SK-N-SH treated with all-trans-retinoic acid at 6 μM for 48 hours (cell line): ENCODE measurements around the gene AGAP1.

Source experiments
- ATAC-seq: fragments of 200-7000 bp; cut with Tn5 transposase; 3 replicates; pipeline ENCODE4 v1.9.1; 2020; ENCODE audit warnings: mild to moderate bottlenecking, moderate library complexity
- ARNTL ChIP-seq: fragments of 450-650 bp; formaldehyde crosslinking; IDR thresholded peaks from 2 replicates; pipeline ENCODE4 v1.5.0; 2020; ENCODE audit warnings: low read depth, mild to moderate bottlenecking, moderate library complexity, borderline replicate concordance
- BACH2 ChIP-seq: fragments of 250-450 bp; sonication (Bioruptor Pico); IDR thresholded peaks from 2 replicates; pipeline ENCODE4 v1.9.0; 2021; ENCODE audit warnings: mild to moderate bottlenecking, borderline replicate concordance
- CSDC2 ChIP-seq: fragments of 250-450 bp; sonication (Bioruptor Pico); IDR thresholded peaks from 2 replicates; pipeline ENCODE4 v1.5.0; 2020; ENCODE audit warnings: mild to moderate bottlenecking, moderate library complexity
- ESRRG ChIP-seq: fragments of 250-450 bp; sonication (Bioruptor Pico); IDR thresholded peaks from 2 replicates; pipeline ENCODE4 v1.6.1; 2021; ENCODE audit warnings: mild to moderate bottlenecking
- GLIS3 ChIP-seq: fragments of 250-450 bp; sonication (Bioruptor Pico); IDR thresholded peaks from 2 replicates; pipeline ENCODE4 v1.5.0; 2020; ENCODE audit warnings: mild to moderate bottlenecking, moderate library complexity
- ISL1 ChIP-seq: fragments of 250-450 bp; sonication (Bioruptor Pico); IDR thresholded peaks from 2 replicates; pipeline ENCODE4 v2.1.2; 2022; ENCODE audit warnings: mild to moderate bottlenecking, moderate library complexity
- OSR1 ChIP-seq: fragments of 250-450 bp; sonication (Bioruptor Pico); IDR thresholded peaks from 2 replicates; pipeline ENCODE4 v1.8.0; 2022; ENCODE audit warnings: moderate library complexity, mild to moderate bottlenecking, inconsistent platforms
- PPARA ChIP-seq: fragments of 250-450 bp; sonication (Bioruptor Pico); IDR thresholded peaks from 2 replicates; pipeline ENCODE4 v1.5.0; 2020; ENCODE audit warnings: mild to moderate bottlenecking, borderline replicate concordance
- RARB ChIP-seq: fragments of 250-450 bp; sonication (Bioruptor Pico); IDR thresholded peaks from 2 replicates; pipeline ENCODE4 v1.8.0; 2021; ENCODE audit warnings: mild to moderate bottlenecking, moderate library complexity
- TCF4 ChIP-seq: fragments of 250-450 bp; sonication (Bioruptor Pico); IDR thresholded peaks from 2 replicates; pipeline ENCODE4 v1.8.0; 2021; ENCODE audit warnings: mild to moderate bottlenecking, moderate library complexity, borderline replicate concordance
- TOX ChIP-seq: fragments of 250-450 bp; sonication (Bioruptor Pico); IDR thresholded peaks from 2 replicates; pipeline ENCODE4 v1.8.0; 2021; ENCODE audit warnings: mild to moderate bottlenecking, moderate library complexity, borderline replicate concordance
- ZFP3 ChIP-seq: fragments of 250-450 bp; sonication (Bioruptor Pico); IDR thresholded peaks from 2 replicates; pipeline ENCODE4 v1.5.0; 2020; ENCODE audit warnings: mild to moderate bottlenecking, moderate library complexity
- ZFP30 ChIP-seq: fragments of 450-650 bp; formaldehyde crosslinking; IDR thresholded peaks from 2 replicates; pipeline ENCODE4 v1.5.0; 2022; ENCODE audit warnings: mild to moderate bottlenecking, moderate library complexity
- ZNF565 ChIP-seq: fragments of 450-650 bp; formaldehyde crosslinking; conservative IDR thresholded peaks from 2 replicates; pipeline ENCODE4 v1.5.0; 2020; ENCODE audit warnings: low read depth, mild to moderate bottlenecking, moderate library complexity
- ZNF70 ChIP-seq: fragments of 450-650 bp; formaldehyde crosslinking; IDR thresholded peaks from 2 replicates; pipeline ENCODE4 v1.5.0; 2020; ENCODE audit warnings: mild to moderate bottlenecking, moderate library complexity
- ZNF8 ChIP-seq: fragments of 450-650 bp; formaldehyde crosslinking; IDR thresholded peaks from 2 replicates; pipeline ENCODE4 v1.5.0; 2020; ENCODE audit warnings: mild to moderate bottlenecking, moderate library complexity
- TF ChIP-seq, protein P1 (sequence below): fragments of 250-450 bp; sonication (Bioruptor Pico); IDR thresholded peaks from 2 replicates; pipeline ENCODE4 v1.8.0; 2021; ENCODE audit warnings: low read depth, mild to moderate bottlenecking, moderate library complexity, borderline replicate concordance
- TF ChIP-seq, protein P2 (sequence below): fragments of 250-450 bp; sonication (Bioruptor Pico); IDR thresholded peaks from 2 replicates; pipeline ENCODE4 v1.8.0; 2020; ENCODE audit warnings: mild to moderate bottlenecking, moderate library complexity, borderline replicate concordance
- TF ChIP-seq, protein P3 (sequence below): fragments of 250-450 bp; sonication (Bioruptor Pico); IDR thresholded peaks from 2 replicates; pipeline ENCODE4 v1.5.1; 2020; ENCODE audit warnings: low read depth, mild to moderate bottlenecking, moderate library complexity
- TF ChIP-seq, protein P4 (sequence below): fragments of 250-450 bp; sonication (Bioruptor Pico); IDR thresholded peaks from 2 replicates; pipeline ENCODE4 v1.5.0; 2020; ENCODE audit warnings: mild to moderate bottlenecking, moderate library complexity
- TF ChIP-seq, protein P5 (sequence below): fragments of 250-450 bp; sonication (Bioruptor Pico); IDR thresholded peaks from 2 replicates; pipeline ENCODE4 v1.5.1; 2021; ENCODE audit warnings: mild to moderate bottlenecking, moderate library complexity

AGAP1 gene

DNA sequence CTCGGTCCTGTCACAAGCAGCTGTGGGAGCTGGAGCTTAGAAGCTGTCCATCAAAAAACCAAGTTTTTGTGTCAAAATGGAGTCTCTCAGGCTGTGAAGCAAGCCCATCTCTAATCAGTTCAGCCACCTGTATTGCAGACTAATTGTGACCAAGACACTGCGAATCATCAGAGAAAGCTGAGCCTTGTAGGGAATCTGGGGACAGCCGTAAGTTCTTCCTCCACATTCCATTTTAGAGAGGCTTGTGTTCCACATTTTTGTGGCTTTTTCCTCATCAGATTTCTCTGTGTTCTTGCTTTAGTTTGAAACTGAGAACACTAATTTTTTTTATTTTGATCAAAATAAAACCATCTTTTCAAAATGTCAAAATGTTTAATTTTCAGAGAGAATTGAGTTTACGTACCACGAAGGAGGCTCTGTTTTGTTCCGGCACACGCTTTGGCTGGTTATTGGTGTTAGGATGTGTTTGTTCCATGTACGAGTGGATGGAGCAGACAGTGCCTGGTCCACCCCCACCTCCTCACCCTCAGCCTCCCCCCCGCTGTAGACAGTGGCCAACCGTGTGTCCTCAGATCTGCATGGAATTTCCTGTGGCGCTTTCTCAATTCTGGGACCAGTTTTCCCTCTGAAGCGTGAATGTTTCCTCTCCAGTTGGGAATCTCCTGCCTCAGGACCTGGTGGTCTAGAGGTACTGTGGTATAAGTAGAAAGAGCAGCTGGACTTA, 140.8 kb downstream of the AGAP1 start:
- ATAC-seq = peak; percentile 65
- TF ChIP-seq ESRRG (CRISPR knock-in tag) (no peak), OSR1 (no peak), ZNF565 (CRISPR knock-in tag) (no peak), ZNF70 (CRISPR knock-in tag) (no peak), TOX (CRISPR knock-in tag) (no peak), BACH2 (no peak), ZFP3 (no peak), ZNF8 (no peak), PPARA (CRISPR knock-in tag) (no peak), ISL1 (no peak), RARB (no peak), ARNTL (CRISPR knock-in tag) (no peak), GLIS3 (CRISPR knock-in tag) (no peak), CSDC2 (CRISPR knock-in tag) (no peak)
- TF ChIP-seq, protein P1, sequence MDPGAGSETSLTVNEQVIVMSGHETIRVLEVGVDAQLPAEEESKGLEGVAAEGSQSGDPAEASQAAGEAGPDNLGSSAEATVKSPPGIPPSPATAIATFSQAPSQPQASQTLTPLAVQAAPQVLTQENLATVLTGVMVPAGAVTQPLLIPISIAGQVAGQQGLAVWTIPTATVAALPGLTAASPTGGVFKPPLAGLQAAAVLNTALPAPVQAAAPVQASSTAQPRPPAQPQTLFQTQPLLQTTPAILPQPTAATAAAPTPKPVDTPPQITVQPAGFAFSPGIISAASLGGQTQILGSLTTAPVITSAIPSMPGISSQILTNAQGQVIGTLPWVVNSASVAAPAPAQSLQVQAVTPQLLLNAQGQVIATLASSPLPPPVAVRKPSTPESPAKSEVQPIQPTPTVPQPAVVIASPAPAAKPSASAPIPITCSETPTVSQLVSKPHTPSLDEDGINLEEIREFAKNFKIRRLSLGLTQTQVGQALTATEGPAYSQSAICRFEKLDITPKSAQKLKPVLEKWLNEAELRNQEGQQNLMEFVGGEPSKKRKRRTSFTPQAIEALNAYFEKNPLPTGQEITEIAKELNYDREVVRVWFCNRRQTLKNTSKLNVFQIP (CRISPR knock-in tag) = no peak
- TF ChIP-seq, protein P2, sequence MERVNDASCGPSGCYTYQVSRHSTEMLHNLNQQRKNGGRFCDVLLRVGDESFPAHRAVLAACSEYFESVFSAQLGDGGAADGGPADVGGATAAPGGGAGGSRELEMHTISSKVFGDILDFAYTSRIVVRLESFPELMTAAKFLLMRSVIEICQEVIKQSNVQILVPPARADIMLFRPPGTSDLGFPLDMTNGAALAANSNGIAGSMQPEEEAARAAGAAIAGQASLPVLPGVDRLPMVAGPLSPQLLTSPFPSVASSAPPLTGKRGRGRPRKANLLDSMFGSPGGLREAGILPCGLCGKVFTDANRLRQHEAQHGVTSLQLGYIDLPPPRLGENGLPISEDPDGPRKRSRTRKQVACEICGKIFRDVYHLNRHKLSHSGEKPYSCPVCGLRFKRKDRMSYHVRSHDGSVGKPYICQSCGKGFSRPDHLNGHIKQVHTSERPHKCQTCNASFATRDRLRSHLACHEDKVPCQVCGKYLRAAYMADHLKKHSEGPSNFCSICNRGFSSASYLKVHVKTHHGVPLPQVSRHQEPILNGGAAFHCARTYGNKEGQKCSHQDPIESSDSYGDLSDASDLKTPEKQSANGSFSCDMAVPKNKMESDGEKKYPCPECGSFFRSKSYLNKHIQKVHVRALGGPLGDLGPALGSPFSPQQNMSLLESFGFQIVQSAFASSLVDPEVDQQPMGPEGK = no peak
- TF ChIP-seq, protein P3, sequence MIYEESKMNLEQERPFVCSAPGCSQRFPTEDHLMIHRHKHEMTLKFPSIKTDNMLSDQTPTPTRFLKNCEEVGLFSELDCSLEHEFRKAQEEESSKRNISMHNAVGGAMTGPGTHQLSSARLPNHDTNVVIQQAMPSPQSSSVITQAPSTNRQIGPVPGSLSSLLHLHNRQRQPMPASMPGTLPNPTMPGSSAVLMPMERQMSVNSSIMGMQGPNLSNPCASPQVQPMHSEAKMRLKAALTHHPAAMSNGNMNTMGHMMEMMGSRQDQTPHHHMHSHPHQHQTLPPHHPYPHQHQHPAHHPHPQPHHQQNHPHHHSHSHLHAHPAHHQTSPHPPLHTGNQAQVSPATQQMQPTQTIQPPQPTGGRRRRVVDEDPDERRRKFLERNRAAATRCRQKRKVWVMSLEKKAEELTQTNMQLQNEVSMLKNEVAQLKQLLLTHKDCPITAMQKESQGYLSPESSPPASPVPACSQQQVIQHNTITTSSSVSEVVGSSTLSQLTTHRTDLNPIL (CRISPR knock-in tag) = no peak
- TF ChIP-seq, protein P4, sequence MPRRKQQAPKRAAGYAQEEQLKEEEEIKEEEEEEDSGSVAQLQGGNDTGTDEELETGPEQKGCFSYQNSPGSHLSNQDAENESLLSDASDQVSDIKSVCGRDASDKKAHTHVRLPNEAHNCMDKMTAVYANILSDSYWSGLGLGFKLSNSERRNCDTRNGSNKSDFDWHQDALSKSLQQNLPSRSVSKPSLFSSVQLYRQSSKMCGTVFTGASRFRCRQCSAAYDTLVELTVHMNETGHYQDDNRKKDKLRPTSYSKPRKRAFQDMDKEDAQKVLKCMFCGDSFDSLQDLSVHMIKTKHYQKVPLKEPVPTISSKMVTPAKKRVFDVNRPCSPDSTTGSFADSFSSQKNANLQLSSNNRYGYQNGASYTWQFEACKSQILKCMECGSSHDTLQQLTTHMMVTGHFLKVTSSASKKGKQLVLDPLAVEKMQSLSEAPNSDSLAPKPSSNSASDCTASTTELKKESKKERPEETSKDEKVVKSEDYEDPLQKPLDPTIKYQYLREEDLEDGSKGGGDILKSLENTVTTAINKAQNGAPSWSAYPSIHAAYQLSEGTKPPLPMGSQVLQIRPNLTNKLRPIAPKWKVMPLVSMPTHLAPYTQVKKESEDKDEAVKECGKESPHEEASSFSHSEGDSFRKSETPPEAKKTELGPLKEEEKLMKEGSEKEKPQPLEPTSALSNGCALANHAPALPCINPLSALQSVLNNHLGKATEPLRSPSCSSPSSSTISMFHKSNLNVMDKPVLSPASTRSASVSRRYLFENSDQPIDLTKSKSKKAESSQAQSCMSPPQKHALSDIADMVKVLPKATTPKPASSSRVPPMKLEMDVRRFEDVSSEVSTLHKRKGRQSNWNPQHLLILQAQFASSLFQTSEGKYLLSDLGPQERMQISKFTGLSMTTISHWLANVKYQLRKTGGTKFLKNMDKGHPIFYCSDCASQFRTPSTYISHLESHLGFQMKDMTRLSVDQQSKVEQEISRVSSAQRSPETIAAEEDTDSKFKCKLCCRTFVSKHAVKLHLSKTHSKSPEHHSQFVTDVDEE (CRISPR knock-in tag) = no peak

DNA sequence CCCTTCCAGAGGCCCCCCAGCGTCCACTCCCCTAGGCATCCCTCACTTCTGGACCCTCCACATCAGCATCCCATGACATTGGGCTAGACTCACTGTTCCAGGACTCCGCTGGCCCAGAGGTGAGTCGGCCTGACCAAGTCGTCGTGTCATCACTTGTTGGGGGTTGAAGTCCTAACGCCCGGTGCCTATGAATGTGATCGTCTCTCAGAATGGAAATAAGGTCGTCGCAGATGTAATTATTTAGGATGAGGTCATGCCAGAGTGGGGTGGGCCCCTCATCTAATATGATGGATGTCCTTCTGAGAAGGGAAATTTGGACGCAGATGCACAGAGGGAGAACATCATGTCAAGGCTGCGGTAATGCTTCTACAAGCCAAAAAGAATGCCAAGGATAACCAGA, 142.7 kb downstream of the AGAP1 start:
- ATAC-seq = no peak
- no peak for TF ChIP-seq ESRRG (CRISPR knock-in tag)
- no peak for TF ChIP-seq GLIS3 (CRISPR knock-in tag)
- TF ChIP-seq, protein P4 (CRISPR knock-in tag) = no peak
- no peak for TF ChIP-seq ISL1
- no peak for TF ChIP-seq PPARA (CRISPR knock-in tag)
- TF ChIP-seq ARNTL (CRISPR knock-in tag) = no peak
- TF ChIP-seq, protein P5, sequence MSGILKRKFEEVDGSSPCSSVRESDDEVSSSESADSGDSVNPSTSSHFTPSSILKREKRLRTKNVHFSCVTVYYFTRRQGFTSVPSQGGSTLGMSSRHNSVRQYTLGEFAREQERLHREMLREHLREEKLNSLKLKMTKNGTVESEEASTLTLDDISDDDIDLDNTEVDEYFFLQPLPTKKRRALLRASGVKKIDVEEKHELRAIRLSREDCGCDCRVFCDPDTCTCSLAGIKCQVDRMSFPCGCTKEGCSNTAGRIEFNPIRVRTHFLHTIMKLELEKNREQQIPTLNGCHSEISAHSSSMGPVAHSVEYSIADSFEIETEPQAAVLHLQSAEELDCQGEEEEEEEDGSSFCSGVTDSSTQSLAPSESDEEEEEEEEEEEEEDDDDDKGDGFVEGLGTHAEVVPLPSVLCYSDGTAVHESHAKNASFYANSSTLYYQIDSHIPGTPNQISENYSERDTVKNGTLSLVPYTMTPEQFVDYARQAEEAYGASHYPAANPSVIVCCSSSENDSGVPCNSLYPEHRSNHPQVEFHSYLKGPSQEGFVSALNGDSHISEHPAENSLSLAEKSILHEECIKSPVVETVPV (CRISPR knock-in tag) = no peak
- no peak for TF ChIP-seq TCF4
- TF ChIP-seq TOX (CRISPR knock-in tag) = no peak
- TF ChIP-seq ZFP30 (CRISPR knock-in tag) = no peak
- TF ChIP-seq BACH2 = no peak
- TF ChIP-seq, protein P3 (CRISPR knock-in tag) = no peak
